SU-DHL-6 (cell line): ENCODE results near the gene IQCM.

Experiments
- H2AFZ ChIP-seq: fragments of 200-600 bp; sonication (generic); 2 replicates; pipeline ENCODE4 v1.6.1; 2014; ENCODE audit warnings: low read depth, mild to moderate bottlenecking, moderate library complexity, mixed read lengths, antibody characterized with exemption, low read length; ENCODE audit not compliant: severe bottlenecking
- H3F3A ChIP-seq: fragments of 200-600 bp; shearing (Covaris generic); 2 replicates; pipeline ENCODE4 v1.6.0; 2016; ENCODE audit warnings: antibody characterized with exemption, mild to moderate bottlenecking; ENCODE audit not compliant: insufficient read depth
- H3K27ac ChIP-seq: fragments of 200-600 bp; sonication (generic); 2 replicates; pipeline ENCODE4 v1.5.1; 2016; ENCODE audit warnings: low read depth, mild to moderate bottlenecking, low read length, moderate library complexity, mixed read lengths
- H3K27me3 ChIP-seq: fragments of 200-600 bp; sonication (generic), shearing (Covaris generic); 2 replicates; pipeline ENCODE4 v1.6.0; 2014; ENCODE audit warnings: mild to moderate bottlenecking, low read length
- H3K36me3 ChIP-seq: fragments of 200-600 bp; sonication (generic); 2 replicates; pipeline ENCODE4 v1.6.1; 2014; ENCODE audit warnings: mild to moderate bottlenecking, low read length, mixed read lengths
- H3K4me2 ChIP-seq: fragments of 300-600, 200-600 bp; shearing (Covaris generic), sonication (generic); 2 replicates; pipeline ENCODE4 v1.6.0; 2014; ENCODE audit warnings: low read length, low read depth, mild to moderate bottlenecking; ENCODE audit not compliant: poor library complexity, severe bottlenecking
- H3K4me3 ChIP-seq: fragments of 200-600 bp; sonication (generic); 2 replicates; pipeline ENCODE4 v1.5.1; 2014; ENCODE audit warnings: antibody characterized with exemption, low read length, mild to moderate bottlenecking, mixed read lengths; ENCODE audit not compliant: insufficient read depth, poor library complexity, severe bottlenecking
- H3K79me2 ChIP-seq: fragments of 200-600 bp; sonication (generic); 2 replicates; pipeline ENCODE4 v1.6.1; 2014; ENCODE audit warnings: mild to moderate bottlenecking, low read length, moderate library complexity; ENCODE audit not compliant: insufficient read depth
- H3K9ac ChIP-seq: fragments of 200-600 bp; sonication (generic); 2 replicates; pipeline ENCODE4 v1.7.0; 2014; ENCODE audit warnings: mild to moderate bottlenecking, low read length
- H3K9me2 ChIP-seq: fragments of 200-600 bp; sonication (generic); replicated peaks from 2 replicates; pipeline ENCODE4 v1.6.1; 2014; ENCODE audit warnings: low read length; ENCODE audit not compliant: insufficient read depth
- H3K9me3 ChIP-seq: fragments of 200-600 bp; sonication (generic); 2 replicates; pipeline ENCODE4 v1.6.1; 2014; ENCODE audit warnings: low read length, mixed read lengths; ENCODE audit not compliant: insufficient read depth
- H4K20me1 ChIP-seq: fragments of 200-600 bp; sonication (generic); 2 replicates; pipeline ENCODE4 v1.6.1; 2014; ENCODE audit warnings: low read depth, mild to moderate bottlenecking, antibody characterized with exemption, low read length, moderate library complexity, mixed read lengths
- CTCF ChIP-seq: fragments of 200-600 bp; sonication (generic); IDR thresholded peaks from one replicate; pipeline ENCODE4 v1.5.1; 2017; ENCODE audit warnings: antibody characterized with exemption, mild to moderate bottlenecking, low read length, moderate library complexity; ENCODE audit not compliant: insufficient read depth, poor library complexity, severe bottlenecking
- EZH2phosphoT487 ChIP-seq: fragments of 200-600 bp; sonication (generic), shearing (Covaris generic); conservative IDR thresholded peaks from 2 replicates; pipeline ENCODE4 v1.6.1; 2018; ENCODE audit warnings: mild to moderate bottlenecking, antibody characterized with exemption, low read length, moderate library complexity, mixed read lengths

Gene IQCM

GRCh38 chr4:149831656-149832208 lies 16.1 kb upstream of the IQCM start:
- no peaks in the 10 kb centered on the region for H3K27me3 ChIP-seq
- H3K9me3 ChIP-seq, result no peaks in the 10 kb centered on the region
- H3K27ac ChIP-seq, result no peak overlapping the region
- H2AFZ ChIP-seq, result no peak overlapping the region
- H3K9me2 ChIP-seq, result no peaks in the 10 kb centered on the region
- no peaks in the 10 kb centered on the region for H4K20me1 ChIP-seq
- no peak overlapping the region for H3K4me2 ChIP-seq
- H3K79me2 ChIP-seq, result no peaks in the 10 kb centered on the region
- H3K9ac ChIP-seq, result no peak overlapping the region
- TF ChIP-seq CTCF (no peak), EZH2phosphoT487 (no peak)
- no peaks in the 10 kb centered on the region for H3F3A ChIP-seq
- H3K36me3 ChIP-seq, result no peaks in the 10 kb centered on the region
- H3K4me3 ChIP-seq, result no peak overlapping the region

- Histone ChIP-seq H3F3A (no peaks in the 10 kb centered on the region), H3K79me2 (no peaks in the 10 kb centered on the region), H3K36me3 (no peaks in the 10 kb centered on the region), H3K27ac (no peak overlapping the region), H3K9me2 (no peaks in the 10 kb centered on the region), H3K27me3 (no peaks in the 10 kb centered on the region), H3K9me3 (no peaks in the 10 kb centered on the region), H3K4me3 (no peak overlapping the region), H4K20me1 (no peaks in the 10 kb centered on the region), H3K9ac (no peak overlapping the region), H3K4me2 (no peak overlapping the region), H2AFZ (no peak overlapping the region)
- no peak for TF ChIP-seq EZH2phosphoT487
- no peak for TF ChIP-seq CTCF
Observed at GRCh38 chr4:149830823-149831222, 15.2 kb upstream of the IQCM start.

- no peaks in the 10 kb centered on the region for H3K27me3 ChIP-seq
- H3K4me2 ChIP-seq, result no peak overlapping the region
- no peaks in the 10 kb centered on the region for H4K20me1 ChIP-seq
- no peaks in the 10 kb centered on the region for H3K79me2 ChIP-seq
- no peaks in the 10 kb centered on the region for H3K36me3 ChIP-seq
- H3K9me3 ChIP-seq, result no peaks in the 10 kb centered on the region
- H2AFZ ChIP-seq, result no peak overlapping the region
- H3K27ac ChIP-seq, result no peak overlapping the region
- H3F3A ChIP-seq, result no peaks in the 10 kb centered on the region
- no peak overlapping the region for H3K4me3 ChIP-seq
- no peak overlapping the region for H3K9ac ChIP-seq
- TF ChIP-seq EZH2phosphoT487 (no peak), CTCF (no peak)
- H3K9me2 ChIP-seq, result no peaks in the 10 kb centered on the region
Observed at GRCh38 chr4:149825336-149825735, 9.7 kb upstream of the IQCM start.
